SU-DHL-6 (cell line): ENCODE results near the gene MAGED1.

Experiments used
- H2AFZ ChIP-seq: fragments of 200-600 bp; sonication (generic); 2 replicates; pipeline ENCODE4 v1.6.1; 2014; ENCODE audit warnings: low read depth, mild to moderate bottlenecking, moderate library complexity, mixed read lengths, antibody characterized with exemption, low read length; ENCODE audit not compliant: severe bottlenecking
- H3F3A ChIP-seq: fragments of 200-600 bp; shearing (Covaris generic); 2 replicates; pipeline ENCODE4 v1.6.0; 2016; ENCODE audit warnings: antibody characterized with exemption, mild to moderate bottlenecking; ENCODE audit not compliant: insufficient read depth
- H3K27ac ChIP-seq: fragments of 200-600 bp; sonication (generic); 2 replicates; pipeline ENCODE4 v1.5.1; 2016; ENCODE audit warnings: low read depth, mild to moderate bottlenecking, low read length, moderate library complexity, mixed read lengths
- H3K27me3 ChIP-seq: fragments of 200-600 bp; sonication (generic), shearing (Covaris generic); 2 replicates; pipeline ENCODE4 v1.6.0; 2014; ENCODE audit warnings: mild to moderate bottlenecking, low read length
- H3K36me3 ChIP-seq: fragments of 200-600 bp; sonication (generic); 2 replicates; pipeline ENCODE4 v1.6.1; 2014; ENCODE audit warnings: mild to moderate bottlenecking, low read length, mixed read lengths
- H3K4me2 ChIP-seq: fragments of 300-600, 200-600 bp; shearing (Covaris generic), sonication (generic); 2 replicates; pipeline ENCODE4 v1.6.0; 2014; ENCODE audit warnings: low read length, low read depth, mild to moderate bottlenecking; ENCODE audit not compliant: poor library complexity, severe bottlenecking
- H3K4me3 ChIP-seq: fragments of 200-600 bp; sonication (generic); 2 replicates; pipeline ENCODE4 v1.5.1; 2014; ENCODE audit warnings: antibody characterized with exemption, low read length, mild to moderate bottlenecking, mixed read lengths; ENCODE audit not compliant: insufficient read depth, poor library complexity, severe bottlenecking
- H3K79me2 ChIP-seq: fragments of 200-600 bp; sonication (generic); 2 replicates; pipeline ENCODE4 v1.6.1; 2014; ENCODE audit warnings: mild to moderate bottlenecking, low read length, moderate library complexity; ENCODE audit not compliant: insufficient read depth
- H3K9ac ChIP-seq: fragments of 200-600 bp; sonication (generic); 2 replicates; pipeline ENCODE4 v1.7.0; 2014; ENCODE audit warnings: mild to moderate bottlenecking, low read length
- H3K9me2 ChIP-seq: fragments of 200-600 bp; sonication (generic); replicated peaks from 2 replicates; pipeline ENCODE4 v1.6.1; 2014; ENCODE audit warnings: low read length; ENCODE audit not compliant: insufficient read depth
- H3K9me3 ChIP-seq: fragments of 200-600 bp; sonication (generic); 2 replicates; pipeline ENCODE4 v1.6.1; 2014; ENCODE audit warnings: low read length, mixed read lengths; ENCODE audit not compliant: insufficient read depth
- H4K20me1 ChIP-seq: fragments of 200-600 bp; sonication (generic); 2 replicates; pipeline ENCODE4 v1.6.1; 2014; ENCODE audit warnings: low read depth, mild to moderate bottlenecking, antibody characterized with exemption, low read length, moderate library complexity, mixed read lengths
- CTCF ChIP-seq: fragments of 200-600 bp; sonication (generic); IDR thresholded peaks from one replicate; pipeline ENCODE4 v1.5.1; 2017; ENCODE audit warnings: antibody characterized with exemption, mild to moderate bottlenecking, low read length, moderate library complexity; ENCODE audit not compliant: insufficient read depth, poor library complexity, severe bottlenecking
- EZH2phosphoT487 ChIP-seq: fragments of 200-600 bp; sonication (generic), shearing (Covaris generic); conservative IDR thresholded peaks from 2 replicates; pipeline ENCODE4 v1.6.1; 2018; ENCODE audit warnings: mild to moderate bottlenecking, antibody characterized with exemption, low read length, moderate library complexity, mixed read lengths

Gene MAGED1

GRCh38 chrX:51878056-51878455 lies 15.4 kb upstream of the MAGED1 start:
- H3K9me2 ChIP-seq = no peaks in the 10 kb centered on the region
- TF ChIP-seq CTCF (no peak), EZH2phosphoT487 (no peak)
- H3K9ac ChIP-seq = no peak overlapping the region
- H2AFZ ChIP-seq = no peak overlapping the region
- H3K79me2 ChIP-seq = no peaks in the 10 kb centered on the region
- H3K9me3 ChIP-seq = no peaks in the 10 kb centered on the region
- H3F3A ChIP-seq = no peaks in the 10 kb centered on the region
- no peaks in the 10 kb centered on the region for H3K27me3 ChIP-seq
- no peak overlapping the region for H3K4me3 ChIP-seq
- H4K20me1 ChIP-seq = no peaks in the 10 kb centered on the region
- H3K36me3 ChIP-seq = no peaks in the 10 kb centered on the region
- H3K27ac ChIP-seq = no peak overlapping the region
- no peak overlapping the region for H3K4me2 ChIP-seq

GRCh38 chrX:51889851-51890250 lies 3.6 kb upstream of the MAGED1 start:
- H3K79me2 ChIP-seq = peaks cover 8% of the 10 kb centered on the region
- no peaks in the 10 kb centered on the region for H3K27me3 ChIP-seq
- H3K4me2 ChIP-seq = no peak overlapping the region
- TF ChIP-seq EZH2phosphoT487 = no peak
- no peak for TF ChIP-seq CTCF
- H3K36me3 ChIP-seq = no peaks in the 10 kb centered on the region
- H3K27ac ChIP-seq = no peak overlapping the region
- no peaks in the 10 kb centered on the region for H3F3A ChIP-seq
- H3K9me3 ChIP-seq = no peaks in the 10 kb centered on the region
- H2AFZ ChIP-seq = no peak overlapping the region
- H3K9me2 ChIP-seq = no peaks in the 10 kb centered on the region
- H3K9ac ChIP-seq = no peak overlapping the region
- no peak overlapping the region for H3K4me3 ChIP-seq
- no peaks in the 10 kb centered on the region for H4K20me1 ChIP-seq

GRCh38 chrX:51891245-51891644 lies 2.2 kb upstream of the MAGED1 start:
- Histone ChIP-seq H3K27me3 (no peaks in the 10 kb centered on the region), H3K79me2 (peaks cover 18% of the 10 kb centered on the region), H3K4me2 (no peak overlapping the region), H3K9ac (no peak overlapping the region), H3K9me3 (no peaks in the 10 kb centered on the region), H3K4me3 (no peak overlapping the region), H4K20me1 (no peaks in the 10 kb centered on the region), H2AFZ (no peak overlapping the region), H3K36me3 (no peaks in the 10 kb centered on the region), H3K9me2 (no peaks in the 10 kb centered on the region), H3K27ac (peak overlapping the region; percentile 72; the same call in 1 of the 2 replicates), H3F3A (no peaks in the 10 kb centered on the region)
- TF ChIP-seq CTCF = no peak
- TF ChIP-seq EZH2phosphoT487 = no peak
